ENCODE measurements around the gene B3GLCT. TPM values are rescaled to one million over a fixed set of nuclear protein-coding genes. Genes with fewer than 3 reads are reported as not detected.

B3GLCT gene
- total RNA-seq, 1 donor from 2014 or later, result 11.2 TPM

GRCh38 chr13:31160857-31161556, 38.8 kb upstream of the B3GLCT start:
- peaks cover 14% of the 10 kb centered on the region for H3K4me1 Mint-ChIP-seq (ENCODE audit: low read depth, unreplicated experiment)
- H3K9ac ChIP-seq (ENCODE audit: low read length), result peak overlapping the region; percentile 94
- H3K9me3 ChIP-seq (ENCODE audit: insufficient read depth, low read depth, low read length), result no peaks in the 10 kb centered on the region
- H3K27me3 ChIP-seq (ENCODE audit: insufficient read depth, low read length), result no peaks in the 10 kb centered on the region
- peak overlapping the region; percentile 88 for H3K4me2 ChIP-seq (ENCODE audit: low read length)
- H2AFZ ChIP-seq (ENCODE audit: low read depth, low read length), result peak overlapping the region; percentile 94
- no peak for TF ChIP-seq CTCF (IDR thresholded peaks at IDR 0.05; ENCODE audit: insufficient read depth, low read depth, low read length)
- no peak for TF ChIP-seq EZH2 (IDR thresholded peaks at IDR 0.05; ENCODE audit: insufficient read depth, low read length)
- H3K4me1 ChIP-seq (ENCODE audit: insufficient read depth, low read length), result peaks cover 5% of the 10 kb centered on the region
- H3K9me3 Mint-ChIP-seq (ENCODE audit: unreplicated experiment), result no peaks in the 10 kb centered on the region
- peak overlapping the region; percentile 86 for H3K27ac ChIP-seq (ENCODE audit: low read depth, low read length)
- H3K27me3 Mint-ChIP-seq (ENCODE audit: low read depth, unreplicated experiment), result no peaks in the 10 kb centered on the region
- FAIRE-seq (no peak), DNase-seq (ENCODE audit: low read depth) (peak; percentile 74)
- peak overlapping the region; percentile 91 for H3K4me3 ChIP-seq (ENCODE audit: insufficient read depth, low read depth, low read length)
- peaks cover 19% of the 10 kb centered on the region for H4K20me1 ChIP-seq (ENCODE audit: insufficient read depth, low read length)
- H3K27ac Mint-ChIP-seq (ENCODE audit: unreplicated experiment), result peak overlapping the region; percentile 87
- no peaks in the 10 kb centered on the region for H3K36me3 Mint-ChIP-seq (ENCODE audit: low read depth, unreplicated experiment)
- peak overlapping the region; percentile 92 for H3K4me3 Mint-ChIP-seq (ENCODE audit: unreplicated experiment)
- H3K36me3 ChIP-seq (ENCODE audit: insufficient read depth, low read length), result peaks cover 3% of the 10 kb centered on the region
- peaks cover 55% of the 10 kb centered on the region for H3K79me2 ChIP-seq (ENCODE audit: insufficient read depth, low read length)

- TF ChIP-seq EZH2 (IDR thresholded peaks at IDR 0.05; ENCODE audit: insufficient read depth, low read length), result no peak
- no peak for TF ChIP-seq CTCF (IDR thresholded peaks at IDR 0.05; ENCODE audit: insufficient read depth, low read depth, low read length)
- Histone ChIP-seq H2AFZ (ENCODE audit: low read depth, low read length) (peak within 1 kb of the TSS; percentile 94), H3K36me3 (ENCODE audit: insufficient read depth, low read length) (peaks cover 3% of the 10 kb centered on the region), H3K9ac (ENCODE audit: low read length) (peak within 1 kb of the TSS; percentile 94), H3K4me1 (ENCODE audit: insufficient read depth, low read length) (peaks cover 5% of the 10 kb centered on the region), H3K4me2 (ENCODE audit: low read length) (peak within 1 kb of the TSS; percentile 88), H3K9me3 (ENCODE audit: insufficient read depth, low read depth, low read length) (no peaks in the 10 kb centered on the region), H4K20me1 (ENCODE audit: insufficient read depth, low read length) (peaks cover 19% of the 10 kb centered on the region), H3K27me3 (ENCODE audit: insufficient read depth, low read length) (no peaks in the 10 kb centered on the region), H3K4me3 (ENCODE audit: insufficient read depth, low read depth, low read length) (peak within 1 kb of the TSS; percentile 91), H3K27ac (ENCODE audit: low read depth, low read length) (peak within 1 kb of the TSS; percentile 93), H3K79me2 (ENCODE audit: insufficient read depth, low read length) (peaks cover 50% of the 10 kb centered on the region)
- no peaks in the 10 kb centered on the region for H3K9me3 Mint-ChIP-seq (ENCODE audit: unreplicated experiment)
- H3K4me3 Mint-ChIP-seq (ENCODE audit: unreplicated experiment), result peak within 1 kb of the TSS; percentile 92
- H3K27me3 Mint-ChIP-seq (ENCODE audit: low read depth, unreplicated experiment), result no peaks in the 10 kb centered on the region
- peak; percentile 95 for DNase-seq (ENCODE audit: low read depth)
- H3K4me1 Mint-ChIP-seq (ENCODE audit: low read depth, unreplicated experiment), result peaks cover 17% of the 10 kb centered on the region
- no peak for FAIRE-seq
- H3K36me3 Mint-ChIP-seq (ENCODE audit: low read depth, unreplicated experiment), result no peaks in the 10 kb centered on the region
- H3K27ac Mint-ChIP-seq (ENCODE audit: unreplicated experiment), result peak within 1 kb of the TSS; percentile 98
Observed at GRCh38 chr13:31161557-31162150, 38.1 kb upstream of the B3GLCT start, which contains the start of gene HSPH1. Gene HSPH1, minus strand, starts transcription at chr13:31161904. Its CDS starts 322 bp downstream, at chr13:31161582.

Data from astrocyte (in vitro differentiated cells and primary cell).